HEK293 (cell line): ENCODE results near the gene TMEM119.

Experiments
- INSM2 ChIP-seq: fragments of 450-650 bp; formaldehyde crosslinking; IDR thresholded peaks from 2 replicates; pipeline ENCODE4 v1.5.1; 2016; ENCODE audit warnings: missing biosample characterization, missing genetic modification characterization
- KLF17 ChIP-seq: fragments of 450-650 bp; formaldehyde crosslinking; IDR thresholded peaks from 2 replicates; pipeline ENCODE4 v1.5.1; 2016; ENCODE audit warnings: missing biosample characterization, missing genetic modification characterization
- KLF9 ChIP-seq: fragments of 450-650 bp; formaldehyde crosslinking; IDR thresholded peaks from 2 replicates; pipeline ENCODE4 v1.5.1; 2016; ENCODE audit warnings: missing biosample characterization, missing genetic modification characterization, low read depth
- PATZ1 ChIP-seq: fragments of 450-650 bp; formaldehyde crosslinking; IDR thresholded peaks from 2 replicates; pipeline ENCODE4 v1.5.1; 2016; ENCODE audit warnings: missing biosample characterization, missing genetic modification characterization
- SP3 ChIP-seq: fragments of 450-650 bp; formaldehyde crosslinking; IDR thresholded peaks from 2 replicates; pipeline ENCODE4 v1.5.1; 2016; ENCODE audit warnings: missing biosample characterization, missing genetic modification characterization
- SP7 ChIP-seq: fragments of 450-650 bp; formaldehyde crosslinking; IDR thresholded peaks from 2 replicates; pipeline ENCODE4 v1.5.1; 2016; ENCODE audit warnings: missing biosample characterization, missing genetic modification characterization
- TSHZ1 ChIP-seq: fragments of 450-650 bp; formaldehyde crosslinking; IDR thresholded peaks from 2 replicates; pipeline ENCODE4 v1.5.1; 2016; ENCODE audit warnings: missing biosample characterization, missing genetic modification characterization, borderline replicate concordance
- WT1 ChIP-seq: fragments of 450-650 bp; formaldehyde crosslinking; IDR thresholded peaks from 2 replicates; pipeline ENCODE4 v1.5.1; 2016; ENCODE audit warnings: missing biosample characterization, missing genetic modification characterization
- ZBTB21 ChIP-seq: fragments of 450-650 bp; formaldehyde crosslinking; IDR thresholded peaks from 2 replicates; pipeline ENCODE4 v1.5.1; 2017; ENCODE audit warnings: missing biosample characterization, missing genetic modification characterization
- ZEB2 ChIP-seq: fragments of 450-650 bp; formaldehyde crosslinking; IDR thresholded peaks from 2 replicates; pipeline ENCODE4 v1.5.1; 2016; ENCODE audit warnings: missing biosample characterization, missing genetic modification characterization
- ZFP37 ChIP-seq: fragments of 450-650 bp; formaldehyde crosslinking; IDR thresholded peaks from 2 replicates; pipeline ENCODE4 v1.5.1; 2016; ENCODE audit warnings: missing biosample characterization, missing genetic modification characterization
- ZNF10 ChIP-seq: fragments of 450-650 bp; formaldehyde crosslinking; IDR thresholded peaks from 2 replicates; pipeline ENCODE4 v1.5.1; 2017; ENCODE audit warnings: missing biosample characterization, missing genetic modification characterization
- ZNF18 ChIP-seq: fragments of 450-650 bp; formaldehyde crosslinking; IDR thresholded peaks from 2 replicates; pipeline ENCODE4 v1.5.1; 2016; ENCODE audit warnings: missing biosample characterization, missing genetic modification characterization
- ZNF184 ChIP-seq: fragments of 450-650 bp; IDR thresholded peaks from 2 replicates; pipeline ENCODE4 v1.5.1; 2018; ENCODE audit warnings: missing biosample characterization, mild to moderate bottlenecking, missing genetic modification characterization
- ZNF221 ChIP-seq: fragments of 450-650 bp; formaldehyde crosslinking; IDR thresholded peaks from 2 replicates; pipeline ENCODE4 v1.5.1; 2017; ENCODE audit warnings: missing biosample characterization, missing genetic modification characterization, borderline replicate concordance
- ZNF335 ChIP-seq: fragments of 450-650 bp; formaldehyde crosslinking; conservative IDR thresholded peaks from 2 replicates; pipeline ENCODE4 v1.5.1; 2016; ENCODE audit warnings: missing biosample characterization, missing genetic modification characterization
- ZNF362 ChIP-seq: fragments of 450-650 bp; formaldehyde crosslinking; IDR thresholded peaks from 2 replicates; pipeline ENCODE4 v1.5.1; 2016; ENCODE audit warnings: missing biosample characterization, missing genetic modification characterization
- ZNF366 ChIP-seq: fragments of 450-650 bp; formaldehyde crosslinking; conservative IDR thresholded peaks from 2 replicates; pipeline ENCODE4 v1.5.1; 2016; ENCODE audit warnings: missing biosample characterization, missing genetic modification characterization
- ZNF488 ChIP-seq: fragments of 450-650 bp; formaldehyde crosslinking; IDR thresholded peaks from 2 replicates; pipeline ENCODE4 v1.5.1; 2016; ENCODE audit warnings: missing biosample characterization, missing genetic modification characterization
- ZNF521 ChIP-seq: fragments of 450-650 bp; formaldehyde crosslinking; IDR thresholded peaks from 2 replicates; pipeline ENCODE4 v1.5.1; 2017; ENCODE audit warnings: missing biosample characterization, mild to moderate bottlenecking, missing genetic modification characterization
- ZNF561 ChIP-seq: fragments of 450-650 bp; IDR thresholded peaks from 2 replicates; pipeline ENCODE4 v1.5.1; 2018; ENCODE audit warnings: missing biosample characterization, missing genetic modification characterization, borderline replicate concordance
- ZNF600 ChIP-seq: fragments of 450-650 bp; formaldehyde crosslinking; IDR thresholded peaks from 2 replicates; pipeline ENCODE4 v1.5.1; 2016; ENCODE audit warnings: missing biosample characterization, missing genetic modification characterization
- ZNF629 ChIP-seq: fragments of 450-650 bp; formaldehyde crosslinking; IDR thresholded peaks from 2 replicates; pipeline ENCODE4 v1.5.1; 2017; ENCODE audit warnings: missing biosample characterization, missing genetic modification characterization
- ZNF658 ChIP-seq: fragments of 450-650 bp; formaldehyde crosslinking; IDR thresholded peaks from 2 replicates; pipeline ENCODE4; 2016; ENCODE audit warnings: missing biosample characterization, missing genetic modification characterization
- ZNF692 ChIP-seq: fragments of 450-650 bp; formaldehyde crosslinking; IDR thresholded peaks from 2 replicates; pipeline ENCODE4 v1.5.1; 2016; ENCODE audit warnings: missing biosample characterization, missing genetic modification characterization

TMEM119 gene

GRCh38 chr12:108629824-108630476 is 32.1 kb upstream of the TMEM119 start (continued):
- TF ChIP-seq ZNF362 (no peak), ZNF521 (tag by site-specific recombination) (no peak), ZEB2 (tag by site-specific recombination) (peak; percentile 94), ZNF184 (peak; percentile 66; the same call in 1 of the 2 replicates), WT1 (tag by site-specific recombination) (peak; percentile 23; the same call in 1 of the 2 replicates), ZNF10 (tag by site-specific recombination) (peak; percentile 54; the same call in 1 of the 2 replicates), ZNF335 (peak; percentile 69), ZNF629 (peak; percentile 96), ZNF692 (tag by site-specific recombination) (peak; percentile 92), SP7 (peak; percentile 63), ZFP37 (tag by site-specific recombination) (peak; percentile 50; the same call in 1 of the 2 replicates), KLF9 (tag by site-specific recombination) (0 out of 2 replicates have a peak, but pooled peaks have one; percentile 30), ZBTB21 (peak; percentile 87), ZNF600 (tag by site-specific recombination) (peak; percentile 80), ZNF18 (peak; percentile 18; the same call in 1 of the 2 replicates), KLF17 (tag by site-specific recombination) (peak; percentile 91; the same call in 1 of the 2 replicates), INSM2 (tag by site-specific recombination) (no peak), SP3 (tag by site-specific recombination) (peak; percentile 58; the same call in 1 of the 2 replicates), TSHZ1 (peak; percentile 32; the same call in 1 of the 2 replicates), ZNF561 (tag by site-specific recombination) (no peak), ZNF221 (tag by site-specific recombination) (no peak), ZNF488 (tag by site-specific recombination) (no peak), ZNF366 (peak; percentile 85), PATZ1 (tag by site-specific recombination) (peak; percentile 71), ZNF658 (tag by site-specific recombination) (no peak)
